NCI-H1105 (cell line): ENCODE results near the gene ECSIT.
"Not testable (repeated sequence)": the region's sequence is repeated elsewhere in the genome, so short reads cannot be mapped to it uniquely, and the experiment has no call there.

ENCODE experiments used
- DNase-seq: peaks from one replicate; lab custom pipeline; 2025; lab: John Stamatoyannopoulos, UW

The ECSIT gene

DNA sequence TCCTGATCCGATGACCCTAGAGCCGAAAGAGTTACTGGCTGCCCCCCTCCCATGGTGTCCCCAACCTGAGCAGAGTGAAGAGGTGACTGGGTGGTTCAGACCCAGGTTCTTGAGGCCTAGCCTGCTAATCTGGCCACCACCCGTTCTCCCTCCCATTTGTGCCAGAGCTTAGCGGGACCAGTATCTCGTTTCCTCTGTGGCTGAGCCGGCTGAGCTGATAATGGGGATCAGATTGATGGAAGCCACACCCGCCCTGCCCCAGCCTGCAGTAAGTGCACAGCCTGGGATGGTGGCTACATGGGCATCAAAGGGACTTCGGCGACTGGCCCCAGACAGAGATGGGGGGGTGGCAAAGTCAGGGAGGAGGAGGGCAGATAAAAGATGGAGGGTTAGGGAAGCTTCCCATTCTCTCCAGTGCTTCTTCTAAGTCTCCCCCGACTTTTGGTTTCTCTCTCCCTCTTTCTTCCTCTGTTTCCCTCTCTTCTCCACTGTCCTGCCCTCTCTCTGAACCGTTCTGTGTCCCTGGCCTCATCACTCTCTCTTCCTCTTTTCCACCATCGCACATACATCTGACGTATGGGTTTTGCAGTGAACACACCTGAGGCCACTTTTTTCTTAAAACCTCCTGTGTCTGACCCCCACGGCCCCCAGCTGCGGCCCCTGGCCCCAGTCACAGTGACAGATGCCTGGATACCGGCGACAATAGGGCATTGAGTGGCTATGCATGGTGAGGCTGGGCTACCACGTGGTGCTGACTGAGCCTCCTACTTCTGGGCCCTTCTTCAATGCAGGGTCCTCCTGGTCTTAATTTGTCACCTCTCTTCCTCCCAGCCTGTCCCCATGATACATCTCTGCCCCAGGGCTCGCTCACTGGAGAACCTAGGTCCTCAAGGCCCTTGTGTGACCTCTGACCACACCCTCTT, 50.5 kb downstream of the ECSIT start:
- DNase-seq = no peak

GRCh38 chr19:11475861-11476260, 53.1 kb downstream of the ECSIT start:
- DNase-seq = no peak

GRCh38 chr19:11475343-11475742, 53.6 kb downstream of the ECSIT start:
- DNase-seq = not testable (repeated sequence)

- no peak for DNase-seq
These were observed 55.2 kb downstream of the ECSIT start for GRCh38 chr19:11473725-11474124.

DNA sequence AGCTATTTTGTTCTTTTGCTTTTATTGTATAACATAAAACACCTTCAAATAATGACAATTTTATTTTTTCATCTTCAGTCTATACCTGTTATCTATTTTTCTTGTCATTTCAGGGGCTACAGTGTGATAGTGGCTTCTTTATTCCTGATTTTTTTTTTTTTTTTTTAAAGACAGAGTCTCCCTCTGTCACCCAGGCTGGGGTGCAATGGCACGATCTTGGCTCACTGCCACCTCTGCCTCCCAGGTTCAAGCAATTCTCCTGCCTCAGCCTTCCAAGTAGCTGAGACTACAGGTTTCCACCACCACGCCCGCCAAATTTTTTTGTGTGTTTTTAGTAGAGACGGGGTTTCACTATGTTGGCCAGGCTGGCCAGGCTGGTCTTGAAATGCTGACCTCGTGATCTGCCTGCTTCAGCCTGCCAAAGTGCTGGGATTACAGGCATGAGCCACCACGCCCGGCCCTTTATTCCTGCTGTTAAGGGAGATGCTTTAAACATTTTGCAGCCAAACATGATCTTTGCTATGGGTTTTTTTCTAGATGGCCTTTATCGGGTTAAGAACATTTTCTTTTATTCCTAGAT, 60.6 kb downstream of the ECSIT start:
- not testable (repeated sequence) for DNase-seq

DNA sequence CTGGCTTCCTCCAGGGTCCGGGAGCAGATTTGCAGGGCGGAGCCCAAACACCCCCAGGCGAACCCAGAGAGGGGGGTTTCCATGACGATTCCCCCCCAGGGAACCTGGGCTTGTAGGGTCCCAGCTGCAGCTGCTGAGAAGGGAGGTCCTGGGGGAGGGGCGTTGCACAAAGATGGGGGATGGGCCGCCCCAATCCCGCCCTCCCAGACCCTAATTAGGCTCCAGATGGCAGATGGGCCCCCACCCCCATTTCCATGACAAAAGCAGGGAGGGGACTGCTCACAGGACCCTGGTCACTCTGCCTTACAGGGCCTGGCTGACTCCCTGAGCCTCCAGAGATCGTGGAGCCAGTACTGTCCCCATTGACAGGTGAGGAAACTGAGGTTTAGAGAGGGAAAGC, 63.3 kb downstream of the ECSIT start:
- DNase-seq = no peak

DNA sequence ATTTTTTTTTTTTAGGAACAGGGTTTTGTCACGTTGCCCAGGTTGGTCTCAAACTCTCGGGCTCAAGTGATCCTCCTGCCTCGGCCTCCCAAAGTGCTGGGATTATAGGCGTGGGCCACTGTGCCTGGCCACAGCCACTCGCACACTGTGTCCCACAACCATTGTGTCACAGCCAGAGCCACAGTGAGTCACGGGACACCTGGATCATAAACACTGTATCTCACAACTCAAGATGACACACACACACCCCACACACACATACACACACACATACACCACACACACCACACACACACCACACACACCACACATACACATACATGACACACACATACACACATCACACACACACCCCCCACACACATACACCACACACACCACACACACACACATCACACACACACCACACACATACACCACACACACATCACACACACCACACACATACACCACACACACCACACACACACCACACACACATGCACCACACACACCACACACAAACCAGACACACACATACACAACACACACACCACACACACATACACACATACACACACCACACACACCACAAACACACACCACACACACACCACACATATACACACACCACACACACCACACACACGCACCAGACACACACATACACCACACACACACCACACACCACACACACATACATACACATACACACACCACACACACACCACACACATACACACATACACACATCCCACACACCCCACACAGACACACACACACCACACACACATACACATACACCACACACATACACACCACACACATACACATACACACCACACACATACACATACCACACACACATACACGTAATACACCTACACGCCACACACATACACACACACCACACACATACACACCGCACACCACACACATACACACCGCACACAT, 64.3 kb downstream of the ECSIT start:
- DNase-seq = no peak

DNA sequence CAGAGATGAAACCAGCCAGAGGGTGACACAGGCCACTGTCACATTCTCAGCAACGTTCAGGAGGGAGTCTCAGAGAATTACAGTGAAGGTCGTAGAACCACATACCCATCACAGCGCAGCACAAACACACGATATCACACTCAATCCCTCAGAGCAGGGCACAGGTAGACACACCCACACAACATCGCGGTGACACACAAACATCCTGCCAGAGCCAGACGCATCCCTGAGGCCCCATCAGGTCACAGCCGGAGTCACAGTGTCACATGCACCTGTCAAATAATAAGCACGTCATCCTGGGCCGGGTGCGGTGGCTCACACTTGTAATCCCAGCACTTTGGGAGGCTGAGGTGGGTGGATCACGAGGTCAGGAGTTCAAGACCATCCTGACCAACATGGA, 65.5 kb downstream of the ECSIT start:
- no peak for DNase-seq

DNA sequence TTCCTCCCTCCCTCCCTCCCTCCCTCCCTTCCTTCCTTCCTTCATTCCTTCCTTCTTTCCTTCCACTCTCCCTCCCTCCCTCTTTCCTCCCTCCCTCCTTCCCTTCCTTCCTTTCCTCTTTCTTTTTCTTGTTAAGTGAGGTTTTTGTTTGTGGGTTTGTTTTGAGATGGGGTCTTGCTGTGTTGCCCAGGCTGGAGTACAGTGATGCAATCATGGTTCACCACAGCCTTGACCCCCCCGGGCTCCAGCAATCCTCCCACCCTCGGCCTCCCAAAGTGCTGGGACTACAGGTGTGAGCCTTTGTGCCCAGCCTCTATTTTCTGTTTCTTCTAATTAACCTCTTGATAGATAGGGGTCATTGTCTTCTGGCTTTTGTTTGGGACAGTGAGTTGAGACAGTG, 67.5 kb downstream of the ECSIT start:
- DNase-seq = no peak

DNA sequence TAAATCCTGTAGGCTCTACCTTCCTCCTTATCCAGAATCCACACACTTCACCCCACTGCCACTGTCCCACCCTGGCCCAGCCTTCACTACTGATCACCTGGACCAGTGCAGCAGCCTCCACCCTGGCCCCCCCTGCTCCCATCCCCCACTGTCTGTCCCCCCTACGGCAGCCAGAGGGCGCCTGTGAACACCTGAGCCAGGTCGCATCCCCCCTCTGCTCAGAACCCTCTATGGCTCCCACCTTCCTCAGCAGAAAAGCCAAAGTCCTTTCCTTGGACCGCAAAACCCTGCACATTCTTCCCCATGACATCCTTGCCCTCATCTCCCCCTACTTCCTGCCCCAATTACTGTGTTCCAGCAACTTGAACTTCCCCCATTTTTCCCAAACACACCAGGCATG, 68.7 kb downstream of the ECSIT start:
- DNase-seq = no peak

DNA sequence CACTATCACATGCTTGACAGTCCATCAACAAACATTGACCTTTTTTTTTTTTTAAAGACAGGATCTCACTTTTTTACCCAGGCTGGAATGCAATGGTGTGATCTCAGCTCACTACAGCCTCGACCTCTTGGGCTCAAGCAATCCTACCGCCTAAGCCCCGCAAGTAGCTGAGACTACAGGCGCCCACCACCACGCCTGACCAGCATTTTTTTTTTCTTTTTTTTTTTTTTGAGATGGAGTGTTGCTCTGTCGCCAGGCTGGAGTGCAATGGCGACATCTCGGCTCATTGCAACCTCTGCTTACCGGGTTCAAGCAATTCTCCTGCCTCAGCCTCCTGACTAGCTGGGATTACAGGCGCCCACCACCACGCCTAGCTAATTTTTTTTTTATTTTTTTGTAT, 70.0 kb downstream of the ECSIT start:
- not testable (repeated sequence) for DNase-seq

DNA sequence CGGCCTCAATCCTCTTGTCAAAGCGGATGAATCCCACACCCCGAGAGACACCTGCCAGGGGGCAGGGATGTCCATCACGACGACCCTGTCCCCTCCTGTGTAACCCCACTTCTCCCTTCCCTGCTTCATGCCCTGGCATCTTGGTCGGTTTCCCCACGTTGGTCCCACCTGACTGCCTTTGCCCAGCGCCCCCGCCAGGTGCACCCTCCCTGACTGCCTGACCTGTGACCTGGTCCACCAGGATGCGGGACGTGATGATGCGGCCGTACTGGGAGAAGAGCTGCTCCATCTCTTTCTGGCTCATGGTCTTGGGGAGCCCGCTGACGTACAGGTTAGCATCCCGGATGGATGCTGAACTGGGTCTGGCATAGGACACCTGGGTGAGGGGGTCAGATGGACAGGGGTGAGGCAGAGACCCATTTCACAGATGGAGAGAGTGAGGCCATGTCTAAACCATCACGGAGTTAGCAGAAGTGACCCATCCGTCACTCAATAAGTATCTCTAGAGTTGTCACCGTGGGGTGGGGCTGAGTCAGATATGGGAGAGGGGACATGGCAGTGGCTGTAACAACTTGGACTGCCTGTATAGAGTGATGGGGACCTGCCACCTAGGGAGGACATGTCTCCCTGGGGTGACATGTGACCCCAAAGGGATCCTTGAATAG, 70.6 kb downstream of the ECSIT start:
- DNase-seq = no peak

DNA sequence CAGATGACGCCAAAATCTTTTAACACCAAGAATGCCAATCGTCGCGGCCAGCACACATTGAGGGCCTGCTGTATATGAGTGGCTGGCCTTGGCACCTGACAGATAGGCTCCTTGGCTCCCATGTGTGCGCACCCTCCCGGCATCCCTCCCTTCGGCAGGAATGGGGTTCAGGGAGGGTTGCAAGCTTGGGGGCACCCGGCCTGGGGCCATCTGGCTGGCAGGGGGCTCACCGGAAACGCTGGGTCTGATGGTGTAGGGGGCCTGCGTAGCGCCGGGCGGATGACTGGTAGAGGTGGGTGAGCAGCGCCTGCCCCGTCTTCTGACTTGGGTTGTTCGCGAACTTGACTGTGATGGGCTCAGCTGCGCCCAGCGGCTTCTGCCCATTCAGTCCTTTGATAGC, 71.1 kb downstream of the ECSIT start:
- no peak for DNase-seq

GRCh38 chr19:11457115-11457514, 71.8 kb downstream of the ECSIT start:
- no peak for DNase-seq

DNA sequence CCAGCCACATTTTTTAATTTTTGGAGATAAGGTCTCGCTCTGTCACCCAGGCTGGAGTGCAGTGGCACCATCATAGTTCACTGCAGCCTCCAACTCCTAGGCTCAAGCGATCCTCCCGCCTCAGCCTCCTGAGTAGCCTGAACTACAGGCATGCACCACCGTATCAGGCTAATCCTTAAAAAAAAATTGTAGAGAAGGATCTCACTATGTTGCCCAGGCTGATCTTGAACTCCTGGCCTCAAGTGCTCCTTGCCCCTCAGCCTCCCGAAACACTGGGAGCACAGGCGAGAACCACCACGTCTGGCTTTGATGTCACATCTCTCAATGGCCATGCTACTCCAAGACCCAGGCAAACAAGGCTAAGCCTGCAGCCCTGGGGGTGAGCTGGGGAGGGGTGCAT, 72.3 kb downstream of the ECSIT start:
- DNase-seq = no peak
